ENCODE measurements around the gene POLR1A.

- TF ChIP-seq POLR2A (IDR thresholded peaks at IDR 0.05) (no peak), CTCF (IDR thresholded peaks at IDR 0.05) (no peak), EP300 (IDR thresholded peaks at IDR 0.05) (no peak)
Observed at GRCh38 chr2:86052265-86052664, 53.4 kb downstream of the POLR1A start.
